GM13977 (cell line): Measurements from ENCODE around the gene TCF19.

Experiments
- DNase-seq: peaks from one replicate; pipeline ENCODE4 v3.0.0; 2012; ENCODE audit warnings: low spot score
- CTCF ChIP-seq: IDR thresholded peaks from 2 replicates; pipeline ENCODE4 v1.5.1; 2012; ENCODE audit warnings: mild to moderate bottlenecking, control low read depth; ENCODE audit not compliant: insufficient read depth; ENCODE audit errors: extremely low read depth, missing control alignments
- in situ Hi-C: fragments of 300-500 bp; cut with MboI; formaldehyde crosslinking; loops from one replicate; pipeline ENCODE4 v1.12.0; 2022; ENCODE audit warnings: low sequenced_read_pairs, low pct_unique_long_range_greater_than_20kb, mixed read lengths, inconsistent platforms; ENCODE audit not compliant: unreplicated experiment

TCF19 gene

GRCh38 chr6:31210123-31210522 lies 51.7 kb downstream of the TCF19 start:
- in situ Hi-C loops = no loop called here

GRCh38 chr6:31210741-31211532 lies 52.5 kb downstream of the TCF19 start:
- DNase-seq = no peak
- no peak for TF ChIP-seq CTCF
- in situ Hi-C loops = no loop called here

More at GRCh38 chr6:31210123-31210522, 51.7 kb downstream of the TCF19 start:
- no peak for DNase-seq
- TF ChIP-seq CTCF = no peak
